GM13976 (cell line): Measurements from ENCODE around the gene TEAD4.
A peak's percentile ranks its signal among the peaks of the same experiment; 100 is the strongest.

Experiments used
- DNase-seq: peaks from one replicate; pipeline ENCODE4 v3.0.0; 2012; ENCODE audit warnings: low spot score
- CTCF ChIP-seq: IDR thresholded peaks from 2 replicates; pipeline ENCODE4 v1.5.1; 2012; ENCODE audit warnings: borderline replicate concordance, mild to moderate bottlenecking; ENCODE audit not compliant: insufficient read depth; ENCODE audit errors: extremely low read depth, missing control alignments, control extremely low read depth
- in situ Hi-C: fragments of 300-500 bp; cut with MboI; formaldehyde crosslinking; loops from one replicate; pipeline ENCODE4 v1.12.0; 2022; ENCODE audit warnings: low sequenced_read_pairs, mixed read lengths, inconsistent platforms; ENCODE audit not compliant: unreplicated experiment

The TEAD4 gene

GRCh38 chr12:2925322-2925995, 33.7 kb upstream of the TEAD4 start:
- DNase-seq, result peak; percentile 41
- no peak for TF ChIP-seq CTCF
- in situ Hi-C loops, result no loop called here

- no peak for TF ChIP-seq CTCF
- in situ Hi-C loops, result no loop called here
- no peak for DNase-seq
Observed at GRCh38 chr12:2930865-2931264, 28.3 kb upstream of the TEAD4 start.

GRCh38 chr12:2933586-2933985, 25.6 kb upstream of the TEAD4 start:
- no peak for DNase-seq
- in situ Hi-C loops, result no loop called here
- TF ChIP-seq CTCF, result no peak

DNA sequence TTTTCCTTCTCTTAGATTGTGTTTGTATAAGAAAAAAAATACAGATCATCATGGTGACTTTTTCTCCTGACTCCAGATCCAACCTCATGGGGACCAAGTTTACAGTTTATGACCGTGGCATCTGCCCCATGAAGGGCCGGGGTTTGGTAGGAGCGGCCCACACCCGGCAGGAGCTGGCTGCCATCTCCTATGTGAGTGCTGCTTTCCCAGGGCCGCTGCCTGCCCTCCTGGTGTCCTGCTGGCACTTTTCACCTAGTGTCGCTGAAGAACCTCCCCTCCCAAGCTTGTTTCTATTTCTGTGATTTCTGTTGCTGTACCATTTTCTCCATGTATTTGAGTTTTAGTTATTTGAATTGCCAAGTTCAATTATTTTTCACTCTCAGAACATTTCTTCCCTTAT, 24.8 kb upstream of the TEAD4 start:
- DNase-seq, result no peak
- in situ Hi-C loops, result no loop called here
- no peak for TF ChIP-seq CTCF

DNA sequence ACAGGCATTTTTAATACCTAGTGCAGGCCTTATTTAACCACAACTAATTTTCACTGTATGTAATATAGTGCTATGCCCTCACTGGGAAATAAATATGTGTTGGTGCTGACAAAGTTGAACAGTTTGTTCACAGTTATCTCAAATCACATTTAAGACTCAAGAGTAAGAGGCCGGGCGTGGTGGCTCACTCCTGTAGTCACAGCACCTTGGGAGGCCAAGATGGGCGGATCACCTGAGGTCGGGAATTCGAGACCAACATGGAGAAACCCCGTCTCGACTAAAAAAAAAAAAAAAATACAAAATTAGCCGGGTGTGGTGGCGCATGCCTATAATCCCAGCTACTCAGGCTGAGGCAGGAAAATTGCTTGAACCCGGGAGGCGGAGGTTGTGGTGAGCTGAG, 22.9 kb upstream of the TEAD4 start:
- in situ Hi-C loops, result no loop called here
- DNase-seq, result no peak
- TF ChIP-seq CTCF, result no peak

DNA sequence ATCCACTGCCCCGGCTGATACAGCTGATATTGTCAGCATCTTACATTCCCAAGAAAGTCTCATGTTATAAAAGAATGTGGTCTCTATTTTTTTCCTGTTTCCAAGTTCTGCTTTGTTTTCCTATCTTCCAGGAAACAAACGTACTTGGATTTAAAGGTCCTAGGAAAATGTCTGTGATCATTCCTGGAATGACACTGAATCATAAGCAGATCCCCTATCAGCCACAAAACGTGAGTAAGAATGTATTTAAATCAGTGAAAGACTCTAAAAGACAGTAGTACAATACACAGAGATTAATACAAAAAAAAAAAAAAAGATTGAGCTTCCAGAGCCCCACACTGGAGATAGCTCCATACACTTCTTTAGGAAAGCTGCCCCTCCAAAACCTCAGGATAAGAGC, 21.7 kb upstream of the TEAD4 start:
- DNase-seq, result no peak
- no peak for TF ChIP-seq CTCF
- in situ Hi-C loops, result no loop called here
